ENCODE measurements around the gene SLC4A11.

- TF ChIP-seq, protein P1, sequence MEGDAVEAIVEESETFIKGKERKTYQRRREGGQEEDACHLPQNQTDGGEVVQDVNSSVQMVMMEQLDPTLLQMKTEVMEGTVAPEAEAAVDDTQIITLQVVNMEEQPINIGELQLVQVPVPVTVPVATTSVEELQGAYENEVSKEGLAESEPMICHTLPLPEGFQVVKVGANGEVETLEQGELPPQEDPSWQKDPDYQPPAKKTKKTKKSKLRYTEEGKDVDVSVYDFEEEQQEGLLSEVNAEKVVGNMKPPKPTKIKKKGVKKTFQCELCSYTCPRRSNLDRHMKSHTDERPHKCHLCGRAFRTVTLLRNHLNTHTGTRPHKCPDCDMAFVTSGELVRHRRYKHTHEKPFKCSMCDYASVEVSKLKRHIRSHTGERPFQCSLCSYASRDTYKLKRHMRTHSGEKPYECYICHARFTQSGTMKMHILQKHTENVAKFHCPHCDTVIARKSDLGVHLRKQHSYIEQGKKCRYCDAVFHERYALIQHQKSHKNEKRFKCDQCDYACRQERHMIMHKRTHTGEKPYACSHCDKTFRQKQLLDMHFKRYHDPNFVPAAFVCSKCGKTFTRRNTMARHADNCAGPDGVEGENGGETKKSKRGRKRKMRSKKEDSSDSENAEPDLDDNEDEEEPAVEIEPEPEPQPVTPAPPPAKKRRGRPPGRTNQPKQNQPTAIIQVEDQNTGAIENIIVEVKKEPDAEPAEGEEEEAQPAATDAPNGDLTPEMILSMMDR (optimal IDR thresholded peaks at IDR 0.05 in 1 of 3, IDR thresholded peaks at IDR 0.05 in 1 of 3, conservative IDR thresholded peaks at IDR 0.05 in 1 of 3; ENCODE audit: extremely low read depth in 1 of 3, insufficient read depth in 2 of 3, low read length in 3 of 3) = no peak
- TF ChIP-seq EZH2 (IDR thresholded peaks at IDR 0.05; ENCODE audit: low read length) = no peak
Observed at GRCh38 chr20:3227936-3228749, 10.8 kb downstream of the SLC4A11 start.

Data from keratinocyte (primary cell).